Stimulated activated CD8-positive, alpha-beta memory T cell treated with anti-CD3 and anti-CD28 coated beads, Interleukin-4, amount 100 ng/mL, for 4 hours (primary cell): Measurements from ENCODE around the gene SNN.

Experiments
- DNase-seq, 2 donors: peaks; one replicate each; pipeline ENCODE4 v3.0.0-alpha.2; 2020; ENCODE audit warnings: low read depth in 2 of 2, low spot score in 1 of 2

Gene SNN

GRCh38 chr16:11667824-11668622, at the start of gene SNN:
TSS of gene SNN (plus strand) at chr16:11668455. CDS start at chr16:11676060, 7,605 bp downstream.
- peak; percentile 53 to 73 for DNase-seq

- DNase-seq: no peak
These were observed 48.9 kb upstream of the SNN start for GRCh38 chr16:11619327-11619851.

GRCh38 chr16:11620243-11621003, 47.8 kb upstream of the SNN start:
- no peak for DNase-seq

GRCh38 chr16:11621539-11621919, 46.7 kb upstream of the SNN start:
- no peak for DNase-seq

- DNase-seq: peak in 1 of 2 donors; percentile 20
These were observed 46.2 kb upstream of the SNN start for GRCh38 chr16:11621920-11622651.

- no peak for DNase-seq
These were observed 44.0 kb upstream of the SNN start for GRCh38 chr16:11624205-11624604.

- DNase-seq: no peak
These were observed 43.3 kb upstream of the SNN start for GRCh38 chr16:11624636-11625607.

- DNase-seq: no peak
These were observed 42.5 kb upstream of the SNN start for GRCh38 chr16:11625769-11626168.

GRCh38 chr16:11626657-11627291, 41.5 kb upstream of the SNN start:
- no peak for DNase-seq

- no peak for DNase-seq
These were observed 41.0 kb upstream of the SNN start for GRCh38 chr16:11627292-11627663.

GRCh38 chr16:11627822-11628457, 40.3 kb upstream of the SNN start:
- no peak for DNase-seq

GRCh38 chr16:11629071-11630030, 38.9 kb upstream of the SNN start:
- no peak for DNase-seq

- DNase-seq: no peak
These were observed 38.0 kb upstream of the SNN start for GRCh38 chr16:11630046-11630767.

GRCh38 chr16:11630768-11631056, 37.5 kb upstream of the SNN start:
- no peak for DNase-seq

GRCh38 chr16:11631214-11631613, 37.0 kb upstream of the SNN start:
- DNase-seq: no peak

GRCh38 chr16:11632455-11632939, 35.8 kb upstream of the SNN start:
- DNase-seq: no peak

GRCh38 chr16:11633113-11633512, 35.1 kb upstream of the SNN start:
- DNase-seq: no peak

GRCh38 chr16:11634312-11634711, 33.9 kb upstream of the SNN start:
- DNase-seq: no peak
